SU-DHL-6 (cell line): Measurements from ENCODE around the gene EHBP1.

Experiments
- H2AFZ ChIP-seq: fragments of 200-600 bp; sonication (generic); 2 replicates; pipeline ENCODE4 v1.6.1; 2014; ENCODE audit warnings: low read depth, mild to moderate bottlenecking, moderate library complexity, mixed read lengths, antibody characterized with exemption, low read length; ENCODE audit not compliant: severe bottlenecking
- H3F3A ChIP-seq: fragments of 200-600 bp; shearing (Covaris generic); 2 replicates; pipeline ENCODE4 v1.6.0; 2016; ENCODE audit warnings: antibody characterized with exemption, mild to moderate bottlenecking; ENCODE audit not compliant: insufficient read depth
- H3K27ac ChIP-seq: fragments of 200-600 bp; sonication (generic); 2 replicates; pipeline ENCODE4 v1.5.1; 2016; ENCODE audit warnings: low read depth, mild to moderate bottlenecking, low read length, moderate library complexity, mixed read lengths
- H3K27me3 ChIP-seq: fragments of 200-600 bp; sonication (generic), shearing (Covaris generic); 2 replicates; pipeline ENCODE4 v1.6.0; 2014; ENCODE audit warnings: mild to moderate bottlenecking, low read length
- H3K36me3 ChIP-seq: fragments of 200-600 bp; sonication (generic); 2 replicates; pipeline ENCODE4 v1.6.1; 2014; ENCODE audit warnings: mild to moderate bottlenecking, low read length, mixed read lengths
- H3K4me2 ChIP-seq: fragments of 300-600, 200-600 bp; shearing (Covaris generic), sonication (generic); 2 replicates; pipeline ENCODE4 v1.6.0; 2014; ENCODE audit warnings: low read length, low read depth, mild to moderate bottlenecking; ENCODE audit not compliant: poor library complexity, severe bottlenecking
- H3K4me3 ChIP-seq: fragments of 200-600 bp; sonication (generic); 2 replicates; pipeline ENCODE4 v1.5.1; 2014; ENCODE audit warnings: antibody characterized with exemption, low read length, mild to moderate bottlenecking, mixed read lengths; ENCODE audit not compliant: insufficient read depth, poor library complexity, severe bottlenecking
- H3K79me2 ChIP-seq: fragments of 200-600 bp; sonication (generic); 2 replicates; pipeline ENCODE4 v1.6.1; 2014; ENCODE audit warnings: mild to moderate bottlenecking, low read length, moderate library complexity; ENCODE audit not compliant: insufficient read depth
- H3K9ac ChIP-seq: fragments of 200-600 bp; sonication (generic); 2 replicates; pipeline ENCODE4 v1.7.0; 2014; ENCODE audit warnings: mild to moderate bottlenecking, low read length
- H3K9me2 ChIP-seq: fragments of 200-600 bp; sonication (generic); replicated peaks from 2 replicates; pipeline ENCODE4 v1.6.1; 2014; ENCODE audit warnings: low read length; ENCODE audit not compliant: insufficient read depth
- H3K9me3 ChIP-seq: fragments of 200-600 bp; sonication (generic); 2 replicates; pipeline ENCODE4 v1.6.1; 2014; ENCODE audit warnings: low read length, mixed read lengths; ENCODE audit not compliant: insufficient read depth
- H4K20me1 ChIP-seq: fragments of 200-600 bp; sonication (generic); 2 replicates; pipeline ENCODE4 v1.6.1; 2014; ENCODE audit warnings: low read depth, mild to moderate bottlenecking, antibody characterized with exemption, low read length, moderate library complexity, mixed read lengths
- EZH2phosphoT487 ChIP-seq: fragments of 200-600 bp; sonication (generic), shearing (Covaris generic); conservative IDR thresholded peaks from 2 replicates; pipeline ENCODE4 v1.6.1; 2018; ENCODE audit warnings: mild to moderate bottlenecking, antibody characterized with exemption, low read length, moderate library complexity, mixed read lengths
- TF ChIP-seq, protein P1 (sequence below): fragments of 200-600 bp; sonication (generic); IDR thresholded peaks from one replicate; pipeline ENCODE4 v1.5.1; 2017; ENCODE audit warnings: antibody characterized with exemption, mild to moderate bottlenecking, low read length, moderate library complexity; ENCODE audit not compliant: insufficient read depth, poor library complexity, severe bottlenecking

Gene EHBP1

DNA sequence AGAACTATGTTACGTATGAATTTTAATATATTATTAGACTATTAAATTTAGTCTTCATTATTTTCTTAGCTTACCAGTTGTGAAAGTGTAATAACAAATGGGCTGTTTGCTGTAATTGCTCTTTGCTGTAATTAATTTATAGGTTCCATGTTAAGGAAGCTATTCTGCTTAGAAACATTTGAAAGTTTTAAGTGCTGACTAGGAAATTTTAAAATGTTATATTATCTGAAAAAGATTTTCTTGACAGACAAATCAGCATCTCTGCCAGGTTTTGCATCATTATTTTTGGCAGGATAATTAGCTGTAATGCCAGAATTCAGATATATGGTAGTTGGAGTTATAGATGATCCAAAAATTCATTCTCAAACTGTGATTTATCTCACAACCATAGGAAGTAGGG lies 387.3 kb downstream of the EHBP1 start:
- TF ChIP-seq, protein P1, sequence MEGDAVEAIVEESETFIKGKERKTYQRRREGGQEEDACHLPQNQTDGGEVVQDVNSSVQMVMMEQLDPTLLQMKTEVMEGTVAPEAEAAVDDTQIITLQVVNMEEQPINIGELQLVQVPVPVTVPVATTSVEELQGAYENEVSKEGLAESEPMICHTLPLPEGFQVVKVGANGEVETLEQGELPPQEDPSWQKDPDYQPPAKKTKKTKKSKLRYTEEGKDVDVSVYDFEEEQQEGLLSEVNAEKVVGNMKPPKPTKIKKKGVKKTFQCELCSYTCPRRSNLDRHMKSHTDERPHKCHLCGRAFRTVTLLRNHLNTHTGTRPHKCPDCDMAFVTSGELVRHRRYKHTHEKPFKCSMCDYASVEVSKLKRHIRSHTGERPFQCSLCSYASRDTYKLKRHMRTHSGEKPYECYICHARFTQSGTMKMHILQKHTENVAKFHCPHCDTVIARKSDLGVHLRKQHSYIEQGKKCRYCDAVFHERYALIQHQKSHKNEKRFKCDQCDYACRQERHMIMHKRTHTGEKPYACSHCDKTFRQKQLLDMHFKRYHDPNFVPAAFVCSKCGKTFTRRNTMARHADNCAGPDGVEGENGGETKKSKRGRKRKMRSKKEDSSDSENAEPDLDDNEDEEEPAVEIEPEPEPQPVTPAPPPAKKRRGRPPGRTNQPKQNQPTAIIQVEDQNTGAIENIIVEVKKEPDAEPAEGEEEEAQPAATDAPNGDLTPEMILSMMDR = no peak
- TF ChIP-seq EZH2phosphoT487 = no peak
- no peak overlapping the region for H3K4me2 ChIP-seq
- H4K20me1 ChIP-seq = no peaks in the 10 kb centered on the region
- no peaks in the 10 kb centered on the region for H3K27me3 ChIP-seq
- H3K36me3 ChIP-seq = no peaks in the 10 kb centered on the region
- no peak overlapping the region for H3K27ac ChIP-seq
- no peaks in the 10 kb centered on the region for H3K79me2 ChIP-seq
- H3K9me2 ChIP-seq = no peaks in the 10 kb centered on the region
- no peak overlapping the region for H2AFZ ChIP-seq
- H3K9ac ChIP-seq = no peak overlapping the region
- no peaks in the 10 kb centered on the region for H3F3A ChIP-seq
- no peak overlapping the region for H3K4me3 ChIP-seq
- H3K9me3 ChIP-seq = no peaks in the 10 kb centered on the region

DNA sequence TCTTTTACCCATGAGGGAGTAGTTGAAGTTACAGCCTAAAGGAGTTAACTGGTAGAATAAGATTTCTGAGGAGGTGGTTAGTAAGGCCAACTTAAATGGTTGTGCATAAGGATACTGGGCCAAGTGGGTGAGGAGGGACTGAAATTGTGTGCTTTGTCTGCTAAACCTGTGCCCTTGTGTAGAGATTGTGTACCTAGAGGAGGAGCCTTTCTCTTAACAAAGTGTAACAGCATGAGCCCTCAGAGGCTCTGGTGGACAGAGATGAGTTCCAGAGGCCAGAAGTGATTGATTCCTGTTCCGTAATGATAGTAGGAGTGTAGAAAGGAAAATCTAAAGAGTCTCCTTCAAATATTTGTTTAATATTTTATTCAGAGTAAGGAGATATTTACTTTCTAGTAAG lies 388.0 kb downstream of the EHBP1 start:
- TF ChIP-seq, protein P1 = no peak
- TF ChIP-seq EZH2phosphoT487 = no peak
- Histone ChIP-seq H3K4me2 (no peak overlapping the region), H3K79me2 (no peaks in the 10 kb centered on the region), H3F3A (no peaks in the 10 kb centered on the region), H3K27ac (no peak overlapping the region), H3K27me3 (no peaks in the 10 kb centered on the region), H3K9ac (no peak overlapping the region), H4K20me1 (no peaks in the 10 kb centered on the region), H3K36me3 (no peaks in the 10 kb centered on the region), H3K9me3 (no peaks in the 10 kb centered on the region), H3K9me2 (no peaks in the 10 kb centered on the region), H3K4me3 (no peak overlapping the region), H2AFZ (no peak overlapping the region)
